Measurements from ENCODE around the gene EIF4E3.

Gene EIF4E3

DNA sequence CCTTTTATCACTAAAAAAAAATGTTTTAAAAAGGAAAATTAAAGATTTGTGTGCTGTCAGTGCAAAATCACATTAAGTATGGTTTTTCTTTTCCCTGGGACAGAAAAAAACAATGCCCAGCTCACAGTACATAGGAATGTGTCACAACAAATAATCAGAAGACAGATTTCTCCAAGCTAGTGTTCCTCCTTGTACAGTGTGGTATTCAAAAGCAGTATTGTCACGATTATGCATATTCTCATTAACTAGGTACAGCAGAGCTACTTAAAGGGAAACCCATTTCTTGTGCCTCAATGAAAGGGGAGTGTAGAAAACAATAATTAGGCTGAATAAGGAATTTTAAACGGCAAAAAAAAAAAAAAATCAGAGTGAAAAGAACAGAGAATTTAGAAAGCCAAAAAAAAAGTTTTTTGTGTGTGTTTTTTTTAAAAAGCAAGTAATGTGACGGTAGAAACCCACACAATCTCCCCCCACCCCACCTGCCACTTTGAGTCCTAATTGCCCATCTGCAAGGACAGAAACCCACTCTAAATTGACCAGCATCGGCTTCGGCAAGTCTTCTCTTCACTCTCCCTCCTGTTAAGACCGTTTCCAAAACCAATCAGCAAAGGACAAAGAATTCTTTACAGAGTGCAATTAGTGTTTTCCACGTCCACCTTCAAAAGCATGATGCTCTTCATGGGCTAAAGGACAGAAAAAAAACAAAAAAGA lies 41.0 kb downstream of the EIF4E3 start:
- no peak overlapping the region for H3K27ac Mint-ChIP-seq
- H3K27me3 Mint-ChIP-seq (ENCODE audit: low read depth, poor library complexity) = no peaks in the 10 kb centered on the region
- H3K36me3 Mint-ChIP-seq (ENCODE audit: low read depth) = peaks cover 9% of the 10 kb centered on the region
- DNase-seq = no peak
- H3K4me3 Mint-ChIP-seq = no peak overlapping the region
- peaks cover 5% of the 10 kb centered on the region for H3K9me3 Mint-ChIP-seq
- no peak for TF ChIP-seq CTCF (IDR thresholded peaks at IDR 0.05)
- peaks cover 38% of the 10 kb centered on the region for H3K4me1 Mint-ChIP-seq

DNA sequence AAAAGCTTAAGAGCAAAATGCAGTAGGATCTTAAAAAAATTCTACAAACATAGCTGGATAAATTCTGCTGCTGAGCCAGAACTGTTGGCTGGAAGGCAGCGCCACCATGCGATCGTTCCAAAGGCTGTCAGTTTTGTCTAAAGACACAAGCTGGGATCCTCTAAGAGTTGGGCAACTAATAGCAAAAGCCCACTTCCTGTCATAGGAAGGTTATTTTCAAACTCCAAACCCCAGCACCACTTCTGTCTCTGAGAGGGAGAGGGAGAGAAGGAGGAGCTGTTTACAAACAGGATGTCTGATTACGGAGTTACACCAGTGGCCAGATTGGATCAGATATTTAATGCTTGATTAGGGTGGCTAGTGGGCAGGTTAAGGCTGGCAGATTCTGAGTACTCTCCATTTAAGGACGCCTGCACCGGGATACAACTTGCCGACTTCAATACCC lies 44.0 kb downstream of the EIF4E3 start:
- DNase-seq = peak; percentile 67
- TF ChIP-seq CTCF (IDR thresholded peaks at IDR 0.05) = peak; percentile 85
- Mint-ChIP-seq H3K9me3 (peaks cover under 1% of the 10 kb centered on the region), H3K4me3 (no peak overlapping the region), H3K4me1 (peaks cover 49% of the 10 kb centered on the region), H3K27me3 (ENCODE audit: low read depth, poor library complexity) (no peaks in the 10 kb centered on the region), H3K36me3 (ENCODE audit: low read depth) (peaks cover 2% of the 10 kb centered on the region), H3K27ac (no peak overlapping the region)

DNA sequence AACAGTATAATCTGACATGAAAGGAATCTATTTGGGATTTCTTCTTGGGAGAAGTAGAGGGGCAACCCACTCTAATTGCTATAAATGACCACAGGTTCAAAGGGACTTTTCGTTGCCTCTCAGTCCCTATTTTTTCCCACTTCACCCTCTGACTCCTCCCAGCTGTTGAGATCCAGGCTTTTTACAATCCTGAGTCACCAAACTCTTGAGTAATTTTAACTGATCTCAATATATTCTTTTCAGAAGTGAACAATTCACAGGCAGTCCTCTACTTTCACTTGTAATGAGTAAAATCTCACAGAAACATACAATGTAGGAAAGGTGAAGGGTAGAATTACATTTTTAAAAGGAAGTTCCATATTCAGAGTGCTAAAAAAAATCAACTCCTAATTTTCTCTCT lies 44.6 kb downstream of the EIF4E3 start:
- peaks cover 49% of the 10 kb centered on the region for H3K4me1 Mint-ChIP-seq
- H3K27ac Mint-ChIP-seq = no peak overlapping the region
- no peaks in the 10 kb centered on the region for H3K9me3 Mint-ChIP-seq
- TF ChIP-seq CTCF (IDR thresholded peaks at IDR 0.05) = no peak
- no peak for DNase-seq
- no peak overlapping the region for H3K4me3 Mint-ChIP-seq
- H3K27me3 Mint-ChIP-seq (ENCODE audit: low read depth, poor library complexity) = no peaks in the 10 kb centered on the region
- H3K36me3 Mint-ChIP-seq (ENCODE audit: low read depth) = no peaks in the 10 kb centered on the region

DNA sequence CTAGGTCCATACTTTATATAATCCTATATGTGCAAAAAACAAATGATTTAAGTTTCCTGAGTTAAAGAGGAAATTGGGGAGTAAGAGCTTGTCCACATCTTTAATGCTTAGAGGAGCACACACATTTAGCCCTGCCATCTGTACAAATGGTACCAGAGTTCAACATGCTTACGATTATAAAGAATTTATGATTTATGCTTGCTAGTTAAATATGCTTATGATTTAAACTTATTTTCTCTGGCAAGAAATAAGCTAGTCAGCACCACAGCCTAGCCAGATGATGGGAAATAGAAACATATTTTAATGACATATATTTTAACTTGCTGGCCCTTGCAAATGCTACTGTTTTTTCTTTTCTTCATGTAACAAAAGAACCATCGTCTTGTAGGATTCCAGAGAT lies 48.3 kb downstream of the EIF4E3 start:
- Mint-ChIP-seq H3K27me3 (ENCODE audit: low read depth, poor library complexity) (no peaks in the 10 kb centered on the region), H3K4me3 (no peak overlapping the region)

DNA sequence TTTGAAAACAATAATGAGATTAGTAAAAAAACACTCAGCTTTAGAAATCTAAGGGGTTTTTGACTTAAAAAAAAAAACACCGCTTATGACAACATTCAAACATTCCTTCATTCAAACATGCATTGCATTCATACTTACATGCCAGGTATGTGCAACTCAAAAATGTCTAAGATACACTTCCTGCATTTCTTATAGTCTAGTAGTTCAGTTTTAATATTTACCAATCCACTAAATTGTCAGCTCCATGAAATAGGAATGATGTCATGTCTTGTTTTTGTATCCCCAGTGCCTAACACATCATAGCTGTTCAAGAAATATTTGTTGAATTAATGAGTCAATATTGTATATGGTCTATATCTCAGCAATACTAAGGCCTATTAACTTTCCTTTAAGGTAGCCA lies 51.7 kb downstream of the EIF4E3 start:
- no peak for DNase-seq
- Mint-ChIP-seq H3K27ac (no peak overlapping the region), H3K36me3 (ENCODE audit: low read depth) (peaks cover under 1% of the 10 kb centered on the region), H3K9me3 (peaks cover 7% of the 10 kb centered on the region), H3K4me3 (no peak overlapping the region), H3K27me3 (ENCODE audit: low read depth, poor library complexity) (no peaks in the 10 kb centered on the region), H3K4me1 (peaks cover 49% of the 10 kb centered on the region)
- no peak for TF ChIP-seq CTCF (IDR thresholded peaks at IDR 0.05)

More for the DNA sequence above, 48.3 kb downstream of the EIF4E3 start:
- no peak for TF ChIP-seq CTCF (IDR thresholded peaks at IDR 0.05)
- H3K27ac Mint-ChIP-seq = no peak overlapping the region
- H3K9me3 Mint-ChIP-seq = no peaks in the 10 kb centered on the region
- H3K36me3 Mint-ChIP-seq (ENCODE audit: low read depth) = no peaks in the 10 kb centered on the region
- peaks cover 47% of the 10 kb centered on the region for H3K4me1 Mint-ChIP-seq
- no peak for DNase-seq

GRCh38 chr3:71672807-71673206 lies 52.4 kb downstream of the EIF4E3 start:
- H3K27me3 Mint-ChIP-seq (ENCODE audit: low read depth, poor library complexity) = no peaks in the 10 kb centered on the region
- peaks cover 7% of the 10 kb centered on the region for H3K36me3 Mint-ChIP-seq (ENCODE audit: low read depth)
- peak overlapping the region; percentile 44 for H3K27ac Mint-ChIP-seq
- peaks cover 14% of the 10 kb centered on the region for H3K9me3 Mint-ChIP-seq
- DNase-seq = peak; percentile 19
- no peak for TF ChIP-seq CTCF (IDR thresholded peaks at IDR 0.05)
- peak overlapping the region; percentile 6 for H3K4me3 Mint-ChIP-seq
- peaks cover 45% of the 10 kb centered on the region for H3K4me1 Mint-ChIP-seq
